Measurements from ENCODE around the gene CBLC.

Gene CBLC

DNA sequence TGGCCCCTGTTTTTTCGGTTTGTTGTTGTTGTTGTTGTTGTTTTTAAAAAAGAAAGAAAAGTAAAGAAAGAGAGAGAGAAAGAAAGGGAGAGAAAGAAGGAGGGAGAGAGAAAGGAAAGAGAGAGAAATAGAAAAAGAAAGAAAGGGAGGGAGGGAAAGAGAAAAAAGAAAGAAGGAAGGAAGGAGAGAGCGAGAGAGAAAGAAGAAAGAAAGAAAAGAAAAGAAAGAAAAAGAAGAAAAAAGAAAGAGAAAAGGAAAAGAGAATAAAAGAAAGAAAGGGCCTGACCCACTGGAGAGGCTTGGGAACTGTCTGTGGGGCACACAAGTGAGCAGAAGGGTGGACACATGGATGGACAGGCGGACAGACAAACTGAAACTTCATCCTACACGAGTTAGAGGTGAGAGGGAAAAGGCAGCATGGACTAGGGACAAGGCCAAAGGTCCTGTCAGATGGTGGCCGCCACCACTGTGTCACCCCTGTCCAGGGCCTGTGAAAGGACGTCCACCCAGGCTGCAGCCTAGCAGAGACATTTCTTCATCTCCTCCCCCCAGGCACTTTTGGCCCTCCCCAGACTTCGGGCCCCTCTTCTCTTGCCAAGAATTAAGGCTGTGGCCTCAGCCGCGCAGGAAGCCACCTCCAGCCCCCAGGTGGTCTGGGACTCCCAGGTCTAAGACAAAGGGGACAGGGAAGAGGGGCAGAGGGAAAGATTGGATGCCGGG is 22.1 kb downstream of the CBLC start:
- no peak for DNase-seq (ENCODE audit: low read depth)

DNA sequence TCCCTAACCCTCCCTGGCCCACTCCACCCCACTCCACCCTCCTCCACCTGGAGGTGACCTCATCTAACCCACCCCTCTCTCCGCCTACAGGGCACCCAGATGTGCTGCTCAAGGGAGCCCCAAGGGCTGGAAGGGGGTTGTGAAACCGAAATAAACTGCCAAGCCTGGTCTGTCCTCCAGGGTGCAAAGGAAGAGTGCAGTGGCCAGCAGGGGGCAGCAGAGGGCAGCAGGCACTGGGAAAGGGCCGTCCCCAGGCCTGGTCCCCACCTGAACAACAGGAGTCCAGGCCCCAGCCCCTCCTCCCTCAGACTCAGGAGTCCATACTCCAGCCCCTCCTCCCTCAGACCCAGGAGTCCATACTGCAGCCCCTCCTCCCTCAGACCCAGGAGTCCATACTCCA is 22.8 kb downstream of the CBLC start:
- peak; percentile 70 for DNase-seq (ENCODE audit: low read depth)

DNA sequence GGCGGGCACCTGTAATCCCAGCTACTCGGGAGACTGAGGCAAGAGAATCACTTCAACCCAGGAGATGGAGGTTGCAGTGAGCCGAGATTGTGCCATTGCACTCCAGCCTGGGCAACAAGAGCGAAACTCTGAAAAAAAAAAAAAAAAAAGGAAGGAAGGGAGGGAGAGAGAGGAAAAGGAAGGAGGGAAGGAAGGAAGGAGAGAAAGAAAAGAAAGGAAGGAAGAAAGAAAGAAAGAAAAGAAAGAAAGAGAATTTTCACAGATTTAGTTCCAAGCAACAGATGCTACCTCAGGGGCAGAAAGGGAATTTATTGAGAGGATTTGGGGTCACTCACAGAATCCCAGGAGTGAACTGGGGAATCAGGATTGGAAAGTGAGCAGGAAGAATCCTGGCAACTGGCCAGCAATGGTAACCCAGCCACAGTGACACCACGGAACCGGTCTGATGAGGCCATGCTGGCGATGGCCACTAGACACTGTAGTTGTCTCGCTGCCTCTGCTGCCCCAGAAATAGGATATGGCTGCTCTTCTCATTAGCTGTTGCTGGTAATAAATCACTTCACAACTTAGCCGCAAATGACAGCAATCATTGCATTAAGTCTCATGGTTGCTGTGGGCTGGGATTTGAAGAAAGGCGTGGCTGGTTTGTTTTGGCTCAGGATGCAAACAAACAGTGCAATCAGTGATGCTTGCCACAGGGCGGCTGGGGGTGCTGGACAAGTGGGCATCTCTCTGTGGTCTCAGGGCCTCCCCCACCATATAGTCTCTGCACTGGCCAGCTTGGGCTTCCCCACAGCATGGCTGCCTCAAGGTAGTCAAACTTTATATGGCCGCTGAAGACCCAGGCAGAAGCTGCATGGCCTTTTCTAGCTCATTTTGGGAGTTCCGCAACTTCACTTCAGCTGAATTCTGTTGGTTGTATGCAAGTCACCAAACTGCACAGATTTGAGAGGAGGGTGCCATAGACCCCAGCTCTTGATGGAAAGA is 26.0 kb downstream of the CBLC start:
- DNase-seq (ENCODE audit: low read depth): no peak

DNA sequence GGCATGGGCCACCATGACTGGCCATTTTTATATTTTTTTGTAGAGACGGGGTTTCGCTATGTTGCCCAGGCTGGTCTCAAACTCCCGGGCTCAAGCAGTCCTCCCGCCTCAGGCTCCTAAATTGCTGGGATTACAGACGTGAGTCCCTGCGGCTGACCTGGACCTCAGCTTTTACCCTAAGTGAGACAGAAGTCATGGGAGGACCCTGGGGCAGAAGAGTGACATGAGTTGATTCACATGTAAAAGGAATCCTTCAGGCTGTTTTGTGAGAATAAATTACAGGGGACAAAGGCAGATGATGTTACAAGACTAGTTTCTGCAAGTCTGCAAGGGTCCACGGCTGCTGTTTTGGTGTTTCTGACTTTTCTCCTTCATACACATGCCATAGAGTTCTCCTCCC is 28.6 kb downstream of the CBLC start:
- no peak for DNase-seq (ENCODE audit: low read depth)

DNA sequence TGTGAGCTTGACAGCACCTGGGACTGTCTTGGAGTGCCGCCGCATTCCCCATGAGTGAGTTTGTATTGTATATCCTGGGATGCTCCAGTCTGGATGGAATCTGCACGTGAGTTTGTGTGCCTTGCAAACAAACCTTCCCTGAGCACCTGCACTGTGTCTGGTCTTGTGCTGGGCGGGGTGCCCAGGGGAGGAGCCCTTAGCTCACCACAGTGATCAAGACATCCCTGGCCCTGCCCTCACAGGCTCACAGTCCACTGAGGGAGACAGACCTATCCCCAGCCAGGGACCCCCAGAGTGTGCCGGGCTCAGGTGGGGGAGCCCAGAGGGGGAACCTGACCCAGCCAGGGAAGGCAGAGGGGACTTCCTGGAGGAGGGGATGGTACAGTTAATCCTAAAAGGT is 29.5 kb downstream of the CBLC start:
- DNase-seq (ENCODE audit: low read depth): no peak

DNA sequence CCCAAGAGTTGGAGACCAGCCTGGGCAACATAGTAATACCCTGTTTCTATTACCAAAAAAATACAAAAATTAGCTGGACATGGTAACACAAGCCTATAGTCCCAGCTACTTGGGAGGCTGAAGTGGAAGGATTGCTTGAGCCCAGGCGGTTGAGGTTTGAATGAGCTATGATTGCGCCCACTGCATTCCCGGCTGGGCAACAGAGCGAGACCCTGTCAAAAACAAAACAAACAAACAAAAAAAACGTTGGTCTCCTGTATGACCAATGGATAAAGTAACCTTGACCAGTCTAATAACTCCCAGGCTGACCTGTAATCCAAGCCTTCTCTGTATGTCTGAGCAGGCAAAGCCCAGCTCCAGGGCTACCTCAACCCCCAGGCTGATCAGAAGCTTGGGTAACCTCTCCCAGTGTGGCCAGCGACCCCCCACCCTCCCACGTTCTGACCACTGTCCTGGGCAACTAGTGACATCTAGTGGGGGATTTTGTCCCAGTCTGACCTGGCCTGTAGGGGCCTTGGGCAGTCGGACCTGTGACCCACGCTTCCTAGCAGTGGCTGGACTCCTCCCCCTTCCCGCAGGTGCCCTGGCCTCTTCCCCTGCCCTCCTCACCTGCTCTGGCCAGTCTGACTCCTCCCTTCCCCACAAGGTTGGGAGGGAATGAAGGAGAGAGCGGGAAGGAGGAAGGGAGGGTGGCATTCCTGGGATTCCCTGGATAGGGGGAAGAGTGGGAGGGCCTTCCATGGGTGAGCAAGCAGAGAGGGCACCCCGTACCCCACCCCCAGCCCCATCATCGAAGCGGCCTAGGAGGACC is 30.2 kb downstream of the CBLC start:
- DNase-seq (ENCODE audit: low read depth): peak; percentile 56

DNA sequence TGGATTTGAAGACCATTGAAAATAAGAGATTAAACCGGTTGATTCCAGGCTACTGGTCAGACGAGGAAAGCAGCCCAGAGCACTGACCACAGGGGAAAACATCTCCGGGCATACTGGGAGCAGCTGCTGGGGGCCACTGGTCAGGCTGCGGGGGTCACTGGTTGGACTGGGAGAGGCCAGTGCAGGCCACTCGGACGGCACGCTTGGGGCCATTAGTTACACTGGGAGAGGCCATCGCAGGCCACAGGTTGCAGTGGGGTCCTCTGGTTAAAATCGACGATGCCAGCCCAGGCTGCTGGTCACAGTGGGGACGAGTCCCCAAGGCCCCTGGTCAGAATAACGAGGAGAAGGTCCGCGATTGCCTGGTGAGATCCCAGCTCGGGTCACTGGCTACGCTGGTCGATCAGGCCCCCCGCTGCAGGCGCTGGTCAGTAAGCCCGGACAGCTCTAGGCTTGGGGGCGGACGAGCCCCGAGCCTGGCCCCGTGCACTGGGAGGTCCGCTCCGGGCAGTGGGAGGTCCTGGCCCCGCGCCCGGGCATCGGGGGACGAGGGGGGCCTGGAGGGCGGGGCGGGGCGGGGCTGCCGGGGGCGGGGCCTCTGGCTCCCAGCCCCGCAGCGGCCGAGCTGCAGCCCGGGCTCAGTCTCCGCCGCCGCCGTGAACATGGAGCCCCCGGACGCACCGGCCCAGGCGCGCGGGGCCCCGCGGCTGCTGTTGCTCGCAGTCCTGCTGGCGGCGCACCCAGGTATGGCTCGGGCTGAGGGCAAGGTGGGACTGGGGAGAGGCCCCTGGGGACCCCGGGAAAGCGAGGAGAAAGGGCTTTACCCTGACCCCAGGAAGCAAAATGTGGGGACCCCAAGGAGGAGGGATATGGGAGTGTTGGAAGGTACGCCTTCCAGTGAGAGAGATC is 31.0 kb downstream of the CBLC start, which contains the start of gene BCAM:
Gene BCAM, plus strand, starts transcription at position 641 of the 909 bp plus-strand sequence. Its CDS starts 22 bp downstream, at position 663.
- DNase-seq (ENCODE audit: low read depth): peak; percentile 20

DNA sequence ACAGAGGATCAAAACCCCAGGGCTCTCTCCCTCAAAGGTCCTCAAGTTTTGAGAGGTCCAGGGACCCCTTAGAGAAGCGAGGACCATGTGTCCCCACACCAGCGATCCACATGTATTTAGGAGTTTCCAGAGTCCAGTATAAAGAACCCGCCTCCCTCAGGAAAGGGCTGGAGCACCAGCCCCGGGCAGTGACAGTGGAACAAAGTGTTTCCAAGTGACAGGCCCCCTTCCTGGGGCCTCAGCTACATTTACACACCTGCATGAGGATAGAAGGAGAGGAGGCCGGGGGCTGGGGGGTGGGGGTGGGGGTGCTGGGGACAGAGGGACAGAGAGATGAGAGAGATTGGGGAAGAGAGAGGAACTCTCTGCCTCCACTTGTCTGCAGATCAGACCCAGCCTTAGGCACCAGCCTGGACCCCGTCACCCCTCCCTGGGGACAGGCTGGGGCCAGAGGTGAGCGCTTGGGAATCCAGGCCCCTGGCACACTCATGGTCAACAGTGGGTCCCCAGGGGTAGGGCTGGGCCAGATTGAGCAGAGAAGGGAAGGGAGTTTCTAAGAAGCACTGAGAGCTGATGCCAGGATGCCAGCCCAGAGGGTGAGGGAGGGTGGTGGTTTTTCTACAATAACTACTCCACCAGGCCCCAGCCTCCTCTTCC is 32.0 kb downstream of the CBLC start:
- no peak for DNase-seq (ENCODE audit: low read depth)

DNA sequence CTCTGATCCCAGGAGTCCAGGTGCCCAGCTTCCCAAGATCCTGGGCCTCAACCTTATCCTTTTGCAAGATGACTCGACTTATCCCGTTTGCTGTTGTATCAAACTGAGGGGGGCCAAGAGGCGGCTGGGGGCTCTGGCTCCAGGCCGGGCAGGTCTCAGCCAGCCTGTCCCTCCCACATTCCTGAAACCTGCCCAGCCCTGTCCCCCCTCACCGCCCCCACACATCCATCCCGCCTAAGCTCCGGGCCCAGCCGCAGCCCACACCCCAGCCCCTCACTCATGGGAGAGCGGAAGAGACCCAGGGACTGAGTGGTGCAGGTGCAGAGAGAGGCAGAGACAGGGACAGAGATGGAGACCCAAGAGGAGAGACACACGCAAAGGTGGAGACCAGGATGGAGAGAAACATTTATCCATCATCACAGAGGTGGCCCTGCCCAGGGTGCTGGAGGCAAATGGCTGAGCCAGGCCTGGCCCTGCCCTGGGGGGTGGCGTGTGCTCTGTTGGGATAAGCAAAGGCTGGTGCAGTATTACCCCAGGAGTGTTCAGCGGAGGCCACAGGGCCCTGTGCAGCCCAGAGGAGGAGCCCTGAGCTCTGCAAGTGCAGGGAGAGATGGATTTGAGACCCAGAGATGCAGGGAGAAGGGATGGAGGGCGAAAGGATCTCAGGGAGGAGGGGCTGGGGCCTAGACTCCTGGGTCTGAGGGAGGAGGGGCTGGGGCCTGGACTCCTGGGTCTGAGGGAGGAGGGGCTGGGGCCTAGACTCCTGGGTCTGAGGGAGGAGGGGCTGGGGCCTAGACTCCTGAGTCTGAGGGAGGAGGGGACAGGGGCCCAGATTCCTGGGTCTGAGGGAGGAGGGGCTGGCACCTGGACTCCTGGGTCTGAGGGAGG is 32.8 kb downstream of the CBLC start:
- no peak for DNase-seq (ENCODE audit: low read depth)

DNA sequence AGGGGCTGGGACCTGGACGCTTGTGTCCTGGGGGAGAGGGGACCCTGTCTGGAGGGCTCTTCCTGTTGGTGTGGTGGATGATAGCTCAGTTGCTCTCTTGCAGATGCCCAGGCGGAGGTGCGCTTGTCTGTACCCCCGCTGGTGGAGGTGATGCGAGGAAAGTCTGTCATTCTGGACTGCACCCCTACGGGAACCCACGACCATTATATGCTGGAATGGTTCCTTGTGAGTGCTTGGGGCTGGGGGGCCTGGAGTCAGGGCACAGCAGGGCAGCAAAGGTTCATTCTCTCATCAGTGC is 33.4 kb downstream of the CBLC start:
- no peak for DNase-seq (ENCODE audit: low read depth)

DNA sequence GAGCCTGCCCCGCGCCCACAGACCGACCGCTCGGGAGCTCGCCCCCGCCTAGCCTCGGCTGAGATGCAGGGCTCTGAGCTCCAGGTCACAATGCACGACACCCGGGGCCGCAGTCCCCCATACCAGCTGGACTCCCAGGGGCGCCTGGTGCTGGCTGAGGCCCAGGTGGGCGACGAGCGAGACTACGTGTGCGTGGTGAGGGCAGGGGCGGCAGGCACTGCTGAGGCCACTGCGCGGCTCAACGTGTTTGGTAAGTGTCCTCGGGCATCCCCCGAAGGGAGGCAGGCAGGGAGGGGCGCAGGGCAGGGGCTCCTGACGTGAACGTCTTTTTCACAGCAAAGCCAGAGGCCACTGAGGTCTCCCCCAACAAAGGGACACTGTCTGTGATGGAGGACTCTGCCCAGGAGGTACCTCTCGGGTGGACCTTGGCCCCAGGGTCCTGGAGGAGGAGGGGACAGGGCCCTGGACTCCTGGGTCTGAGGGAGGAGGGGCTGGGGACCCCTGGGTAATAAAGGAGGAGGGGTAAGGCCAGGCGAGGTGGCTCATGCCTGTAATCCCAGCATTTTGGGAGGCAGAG is 34.5 kb downstream of the CBLC start:
- no peak for DNase-seq (ENCODE audit: low read depth)

DNA sequence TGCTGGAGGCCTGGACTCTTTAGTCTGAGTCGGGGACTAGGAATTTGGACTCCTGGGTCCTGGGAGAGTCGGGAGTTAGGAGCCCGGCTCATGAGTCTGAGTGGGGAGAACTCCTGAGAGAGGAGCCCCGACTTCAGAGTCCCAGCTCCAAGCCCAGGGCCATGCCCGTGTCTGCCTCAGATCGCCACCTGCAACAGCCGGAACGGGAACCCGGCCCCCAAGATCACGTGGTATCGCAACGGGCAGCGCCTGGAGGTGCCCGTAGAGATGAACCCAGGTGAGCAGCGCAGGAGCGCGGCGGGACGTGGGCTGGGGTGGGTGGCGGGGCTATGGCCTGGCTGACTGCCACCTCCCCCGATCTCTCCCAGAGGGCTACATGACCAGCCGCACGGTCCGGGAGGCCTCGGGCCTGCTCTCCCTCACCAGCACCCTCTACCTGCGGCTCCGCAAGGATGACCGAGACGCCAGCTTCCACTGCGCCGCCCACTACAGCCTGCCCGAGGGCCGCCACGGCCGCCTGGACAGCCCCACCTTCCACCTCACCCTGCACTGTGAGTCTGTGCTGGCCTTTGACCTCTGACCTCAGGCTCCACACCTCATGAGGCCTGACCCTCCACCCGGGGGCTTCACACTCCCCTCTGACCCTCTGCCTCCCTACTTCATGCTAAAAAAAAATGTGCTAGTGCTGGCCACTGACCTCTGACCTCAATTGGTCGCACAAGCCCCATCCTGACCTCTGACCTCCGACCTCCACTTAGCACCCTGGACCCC is 35.6 kb downstream of the CBLC start:
- DNase-seq (ENCODE audit: low read depth): no peak

DNA sequence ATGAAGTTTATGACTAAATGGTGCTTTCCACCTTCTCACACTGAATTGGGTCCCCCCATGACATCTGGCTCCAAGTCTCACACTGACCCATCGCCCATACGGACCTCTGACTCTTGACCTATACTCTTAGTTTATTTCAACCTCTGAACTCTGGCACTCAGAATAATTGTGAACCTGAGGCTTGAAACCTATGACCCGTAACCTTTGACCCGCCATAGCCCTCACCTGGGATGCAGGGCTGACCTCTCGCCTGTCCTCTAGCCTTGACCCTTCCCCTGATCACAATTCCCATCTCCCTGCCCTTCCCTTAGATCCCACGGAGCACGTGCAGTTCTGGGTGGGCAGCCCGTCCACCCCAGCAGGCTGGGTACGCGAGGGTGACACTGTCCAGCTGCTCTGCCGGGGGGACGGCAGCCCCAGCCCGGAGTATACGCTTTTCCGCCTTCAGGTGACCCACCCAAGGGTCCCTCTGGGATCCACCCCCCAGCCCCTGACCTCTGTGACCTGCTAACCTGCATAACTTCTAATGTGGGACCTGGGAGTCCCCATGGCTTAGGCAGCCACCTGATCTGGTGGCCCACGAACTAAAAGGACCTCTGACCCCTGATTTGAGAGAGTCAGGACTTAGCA is 36.3 kb downstream of the CBLC start:
- no peak for DNase-seq (ENCODE audit: low read depth)

DNA sequence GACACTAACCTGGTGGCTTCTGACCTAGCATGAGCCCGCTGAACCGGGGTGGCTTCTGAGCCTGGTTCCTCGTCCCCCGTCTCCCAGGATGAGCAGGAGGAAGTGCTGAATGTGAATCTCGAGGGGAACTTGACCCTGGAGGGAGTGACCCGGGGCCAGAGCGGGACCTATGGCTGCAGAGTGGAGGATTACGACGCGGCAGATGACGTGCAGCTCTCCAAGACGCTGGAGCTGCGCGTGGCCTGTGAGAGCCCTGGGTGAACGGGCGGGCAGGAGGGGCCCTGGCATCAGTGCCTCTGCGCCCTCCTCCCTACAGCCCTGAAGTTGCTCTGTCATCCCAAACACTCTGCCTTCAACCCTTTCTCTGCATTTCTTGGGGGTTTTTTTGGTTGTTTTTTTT is 36.8 kb downstream of the CBLC start:
- DNase-seq (ENCODE audit: low read depth): no peak

DNA sequence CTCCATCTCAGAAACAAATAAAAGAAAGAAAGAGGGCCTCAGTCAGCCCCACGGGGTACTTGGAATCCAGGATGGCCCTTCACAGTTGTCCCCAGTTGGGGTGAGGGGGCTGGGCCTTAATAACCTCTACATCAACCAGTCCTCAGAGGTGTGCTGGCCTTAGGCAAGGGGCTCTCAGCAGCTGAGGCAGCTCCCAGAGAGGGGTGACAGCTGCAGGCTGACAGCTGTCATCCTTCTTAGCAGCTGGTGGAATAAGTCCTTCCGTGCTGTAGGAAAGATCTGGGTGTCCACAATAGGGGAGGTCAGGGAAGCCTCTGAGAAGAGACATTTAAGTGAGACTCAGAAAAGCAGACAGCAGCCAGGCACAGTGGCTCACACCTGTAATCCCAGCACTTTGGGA is 38.6 kb downstream of the CBLC start:
- DNase-seq (ENCODE audit: low read depth): no peak

DNA sequence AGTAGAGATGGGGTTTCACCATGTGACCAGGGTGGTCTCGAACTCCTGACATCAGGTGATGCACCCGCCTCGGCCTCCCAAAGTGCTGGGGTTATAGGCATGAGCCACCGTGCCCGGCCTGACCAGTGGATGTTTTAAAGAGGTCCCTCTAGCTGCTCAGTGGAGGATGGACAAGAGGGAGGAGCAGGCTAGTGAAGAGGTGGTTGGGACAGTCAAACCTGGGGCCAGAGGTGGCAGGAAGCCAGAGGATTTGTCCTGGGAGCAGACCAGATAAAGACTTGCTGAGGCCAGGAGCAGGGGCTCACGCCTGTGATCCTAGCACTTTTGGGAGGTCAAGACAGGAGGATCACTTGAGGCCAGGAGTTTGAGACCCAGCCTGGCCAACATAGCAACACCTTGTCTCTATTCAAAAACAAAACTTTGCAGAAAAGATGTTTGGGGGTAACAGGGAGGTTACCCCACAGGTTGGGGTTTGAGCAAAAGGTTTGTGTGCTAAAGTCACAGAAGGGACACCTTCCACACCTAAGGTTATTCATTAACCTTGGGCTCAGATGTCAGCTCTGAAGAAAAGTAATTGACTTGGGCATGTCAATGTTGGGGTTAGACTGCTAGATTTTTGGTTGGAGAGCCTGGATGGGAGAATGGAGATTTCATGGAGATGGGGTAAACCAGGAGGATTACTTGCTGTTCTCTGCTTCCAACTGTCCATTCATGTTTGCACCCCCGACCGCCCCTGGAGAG is 40.2 kb downstream of the CBLC start:
- no peak for DNase-seq (ENCODE audit: low read depth)

DNA sequence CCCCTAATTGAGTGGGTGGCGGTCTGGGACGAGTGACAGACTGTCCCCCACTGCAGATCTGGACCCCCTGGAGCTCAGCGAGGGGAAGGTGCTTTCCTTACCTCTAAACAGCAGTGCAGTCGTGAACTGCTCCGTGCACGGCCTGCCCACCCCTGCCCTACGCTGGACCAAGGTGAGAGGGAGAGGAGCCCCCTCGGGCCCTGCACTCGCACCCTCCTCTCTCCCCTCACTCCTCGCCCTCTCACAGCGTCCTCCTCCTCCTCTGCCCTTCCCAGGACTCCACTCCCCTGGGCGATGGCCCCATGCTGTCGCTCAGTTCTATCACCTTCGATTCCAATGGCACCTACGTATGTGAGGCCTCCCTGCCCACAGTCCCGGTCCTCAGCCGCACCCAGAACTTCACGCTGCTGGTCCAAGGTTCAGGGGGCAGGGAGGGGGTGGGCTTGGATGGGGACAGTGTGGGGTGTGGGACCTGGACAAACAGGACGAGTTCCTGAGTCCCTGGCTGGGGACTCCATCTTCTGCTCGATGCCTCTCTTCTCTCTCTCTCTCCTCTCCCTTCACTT is 40.9 kb downstream of the CBLC start:
- DNase-seq (ENCODE audit: low read depth): no peak
